Activated CD4-positive, alpha-beta T cell treated with anti-CD3 and anti-CD28 coated beads, Interleukin-2, amount 10 ng/mL, durations not matched to agents 7 days and 5 days (primary cell): Measurements from ENCODE around the gene TBC1D22A. TPM values are rescaled to one million over a fixed set of nuclear protein-coding genes. Genes with fewer than 3 reads are reported as not detected.

ENCODE experiments used
- CTCF ChIA-PET: fragments of 350-600 bp; sonication (Branson Sonifier 250); formaldehyde crosslinking; loops from one replicate; lab custom pipeline; 2021; ENCODE audit warnings: antibody characterized with exemption; lab: Charles Lee
- POLR2A ChIA-PET: fragments of 350-600 bp; sonication (Branson Sonifier 250); formaldehyde crosslinking; loops from one replicate; lab custom pipeline; 2021; ENCODE audit warnings: antibody characterized with exemption; lab: Charles Lee
- DNase-seq: peaks from one replicate; pipeline ENCODE4 v3.0.0-alpha.2; 2020
- H3K27ac Mint-ChIP-seq: one replicate; pipeline ENCODE4 v1.8.0; 2021; ENCODE audit warnings: mild to moderate bottlenecking, moderate library complexity, mixed read lengths
- H3K27me3 Mint-ChIP-seq: one replicate; pipeline ENCODE4 v1.8.0; 2021; ENCODE audit warnings: mixed read lengths
- H3K36me3 Mint-ChIP-seq: one replicate; pipeline ENCODE4 v1.8.0; 2021; ENCODE audit warnings: low read depth, mixed read lengths
- H3K4me1 Mint-ChIP-seq: one replicate; pipeline ENCODE4 v1.8.0; 2021; ENCODE audit warnings: mixed read lengths
- H3K4me3 Mint-ChIP-seq: one replicate; pipeline ENCODE4 v1.8.0; 2021; ENCODE audit warnings: mild to moderate bottlenecking, moderate library complexity, mixed read lengths
- H3K9me3 Mint-ChIP-seq: one replicate; pipeline ENCODE4 v1.8.0; 2021; ENCODE audit warnings: mixed read lengths
- total RNA-seq, 2 experiments: library from RNA; stranded (reverse); gene quantifications; one replicate each; pipeline ENCODE4 v1.2.3, GENCODE V29; 2021

Gene TBC1D22A
- total RNA-seq, 2 experiments from 2014 or later: 34.1 to 39.2 TPM

GRCh38 chr22:47178339-47178738 lies 415.9 kb downstream of the TBC1D22A start:
- Mint-ChIP-seq H3K27me3 (no peaks in the 10 kb centered on the region), H3K4me3 (no peak overlapping the region), H3K9me3 (peaks cover 9% of the 10 kb centered on the region), H3K27ac (no peak overlapping the region), H3K36me3 (peaks cover 11% of the 10 kb centered on the region), H3K4me1 (no peaks in the 10 kb centered on the region)
- DNase-seq: no peak
- ChIA-PET CTCF (no interaction called here), POLR2A (no interaction called here)

- POLR2A ChIA-PET: no interaction called here
These were observed 418.3 kb downstream of the TBC1D22A start for GRCh38 chr22:47180796-47181195.

GRCh38 chr22:47187176-47187957 lies 424.9 kb downstream of the TBC1D22A start:
- DNase-seq: no peak
- H3K36me3 Mint-ChIP-seq: no peaks in the 10 kb centered on the region
- H3K27ac Mint-ChIP-seq: no peak overlapping the region
- peaks cover 14% of the 10 kb centered on the region for H3K9me3 Mint-ChIP-seq
- H3K4me3 Mint-ChIP-seq: no peak overlapping the region
- H3K4me1 Mint-ChIP-seq: no peaks in the 10 kb centered on the region
- peaks cover 2% of the 10 kb centered on the region for H3K27me3 Mint-ChIP-seq
- POLR2A ChIA-PET: no interaction called here
- CTCF ChIA-PET: no interaction called here

More at GRCh38 chr22:47180796-47181195, 418.3 kb downstream of the TBC1D22A start:
- Mint-ChIP-seq H3K36me3 (peaks cover 3% of the 10 kb centered on the region), H3K27me3 (peaks cover 2% of the 10 kb centered on the region), H3K4me1 (no peaks in the 10 kb centered on the region), H3K27ac (no peak overlapping the region), H3K9me3 (peaks cover 17% of the 10 kb centered on the region), H3K4me3 (no peak overlapping the region)
- DNase-seq: no peak
- CTCF ChIA-PET: no interaction called here

GRCh38 chr22:47188261-47189055 lies 426.0 kb downstream of the TBC1D22A start:
- H3K27ac Mint-ChIP-seq: no peak overlapping the region
- ChIA-PET POLR2A (no interaction called here), CTCF (no interaction called here)
- H3K9me3 Mint-ChIP-seq: peaks cover 11% of the 10 kb centered on the region
- H3K36me3 Mint-ChIP-seq: no peaks in the 10 kb centered on the region
- no peak for DNase-seq
- peaks cover 2% of the 10 kb centered on the region for H3K27me3 Mint-ChIP-seq
- no peaks in the 10 kb centered on the region for H3K4me1 Mint-ChIP-seq
- no peak overlapping the region for H3K4me3 Mint-ChIP-seq

- Mint-ChIP-seq H3K36me3 (no peaks in the 10 kb centered on the region), H3K4me1 (no peaks in the 10 kb centered on the region), H3K4me3 (no peak overlapping the region), H3K27me3 (peaks cover 2% of the 10 kb centered on the region), H3K9me3 (peaks cover 11% of the 10 kb centered on the region), H3K27ac (no peak overlapping the region)
- no peak for DNase-seq
- CTCF ChIA-PET: no interaction called here
- POLR2A ChIA-PET: no interaction called here
These were observed 426.8 kb downstream of the TBC1D22A start for GRCh38 chr22:47189056-47189916.

GRCh38 chr22:47190276-47190956 lies 428.0 kb downstream of the TBC1D22A start:
- no peak for DNase-seq
- Mint-ChIP-seq H3K9me3 (peaks cover 5% of the 10 kb centered on the region), H3K27me3 (peaks cover under 1% of the 10 kb centered on the region), H3K4me3 (no peak overlapping the region), H3K27ac (no peak overlapping the region), H3K36me3 (no peaks in the 10 kb centered on the region), H3K4me1 (no peaks in the 10 kb centered on the region)
- CTCF ChIA-PET: no interaction called here
- POLR2A ChIA-PET: no interaction called here

- Mint-ChIP-seq H3K27me3 (no peaks in the 10 kb centered on the region), H3K4me3 (no peak overlapping the region), H3K9me3 (peaks cover 3% of the 10 kb centered on the region), H3K36me3 (no peaks in the 10 kb centered on the region), H3K27ac (no peak overlapping the region), H3K4me1 (no peaks in the 10 kb centered on the region)
- DNase-seq: no peak
- POLR2A ChIA-PET: no interaction called here
- CTCF ChIA-PET: no interaction called here
These were observed 428.7 kb downstream of the TBC1D22A start for GRCh38 chr22:47190957-47191670.

GRCh38 chr22:47191671-47192650 lies 429.5 kb downstream of the TBC1D22A start:
- Mint-ChIP-seq H3K36me3 (no peaks in the 10 kb centered on the region), H3K27ac (no peak overlapping the region), H3K4me1 (no peaks in the 10 kb centered on the region), H3K4me3 (no peak overlapping the region), H3K9me3 (no peaks in the 10 kb centered on the region), H3K27me3 (no peaks in the 10 kb centered on the region)
- ChIA-PET POLR2A (no interaction called here), CTCF (no interaction called here)
- no peak for DNase-seq

GRCh38 chr22:47192651-47193437 lies 430.4 kb downstream of the TBC1D22A start:
- Mint-ChIP-seq H3K36me3 (no peaks in the 10 kb centered on the region), H3K4me3 (no peak overlapping the region), H3K27ac (no peak overlapping the region), H3K4me1 (no peaks in the 10 kb centered on the region), H3K9me3 (no peaks in the 10 kb centered on the region), H3K27me3 (no peaks in the 10 kb centered on the region)
- DNase-seq: no peak
- ChIA-PET POLR2A (no interaction called here), CTCF (no interaction called here)

- Mint-ChIP-seq H3K27ac (no peak overlapping the region), H3K9me3 (no peaks in the 10 kb centered on the region), H3K27me3 (no peaks in the 10 kb centered on the region), H3K4me3 (no peak overlapping the region), H3K36me3 (no peaks in the 10 kb centered on the region), H3K4me1 (no peaks in the 10 kb centered on the region)
- ChIA-PET POLR2A (no interaction called here), CTCF (no interaction called here)
- DNase-seq: no peak
These were observed 431.3 kb downstream of the TBC1D22A start for GRCh38 chr22:47193606-47194329.
